ENCODE measurements around the gene DNAH10.

DNA sequence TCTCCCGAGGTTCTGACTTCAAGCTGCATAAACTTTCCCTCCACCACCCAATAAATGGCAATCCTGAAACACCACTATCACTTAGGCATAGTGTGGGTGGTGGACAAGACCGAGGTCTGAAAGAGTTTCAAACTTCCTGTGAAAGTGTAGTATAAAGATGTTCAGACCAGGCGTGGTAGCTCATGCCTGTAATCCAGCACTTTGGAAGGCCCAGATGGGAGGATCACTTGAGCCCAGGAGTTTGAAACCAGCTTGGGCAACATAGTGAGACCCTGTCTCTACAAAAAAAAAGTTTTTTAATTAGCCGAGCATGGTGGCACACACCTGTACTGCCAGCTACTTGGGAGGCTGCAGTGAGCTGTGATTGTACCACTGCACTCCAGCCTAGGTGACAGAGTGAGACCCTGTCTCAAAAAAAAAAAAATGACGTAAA lies 148.7 kb downstream of the DNAH10 start:
- TF ChIP-seq, protein P1, sequence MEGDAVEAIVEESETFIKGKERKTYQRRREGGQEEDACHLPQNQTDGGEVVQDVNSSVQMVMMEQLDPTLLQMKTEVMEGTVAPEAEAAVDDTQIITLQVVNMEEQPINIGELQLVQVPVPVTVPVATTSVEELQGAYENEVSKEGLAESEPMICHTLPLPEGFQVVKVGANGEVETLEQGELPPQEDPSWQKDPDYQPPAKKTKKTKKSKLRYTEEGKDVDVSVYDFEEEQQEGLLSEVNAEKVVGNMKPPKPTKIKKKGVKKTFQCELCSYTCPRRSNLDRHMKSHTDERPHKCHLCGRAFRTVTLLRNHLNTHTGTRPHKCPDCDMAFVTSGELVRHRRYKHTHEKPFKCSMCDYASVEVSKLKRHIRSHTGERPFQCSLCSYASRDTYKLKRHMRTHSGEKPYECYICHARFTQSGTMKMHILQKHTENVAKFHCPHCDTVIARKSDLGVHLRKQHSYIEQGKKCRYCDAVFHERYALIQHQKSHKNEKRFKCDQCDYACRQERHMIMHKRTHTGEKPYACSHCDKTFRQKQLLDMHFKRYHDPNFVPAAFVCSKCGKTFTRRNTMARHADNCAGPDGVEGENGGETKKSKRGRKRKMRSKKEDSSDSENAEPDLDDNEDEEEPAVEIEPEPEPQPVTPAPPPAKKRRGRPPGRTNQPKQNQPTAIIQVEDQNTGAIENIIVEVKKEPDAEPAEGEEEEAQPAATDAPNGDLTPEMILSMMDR (IDR thresholded peaks at IDR 0.05), result no peak
- TF ChIP-seq POLR2A (IDR thresholded peaks at IDR 0.05), result no peak
